Measurements from ENCODE around the gene NOL7. TPM values are rescaled to one million over a fixed set of nuclear protein-coding genes. Genes with fewer than 3 reads are reported as not detected.
A peak's percentile ranks its signal among the peaks of the same experiment; 100 is the strongest.

NOL7 gene
- total RNA-seq (2014; rRNA removed) (95.4 and 163 TPM in 2 replicates), Bru-seq, nascent RNA (percentile 94 among the genes with signal in this experiment), BruChase-seq, experiment 1, labeled RNA remaining after a 6-hour chase (percentile 90 among the genes with signal in this experiment), BruChase-seq, experiment 2, labeled RNA remaining after a 2-hour chase (percentile 89 among the genes with signal in this experiment)
- long read RNA-seq, transcript NOL7-202 (8 exons, 1,184 nt) = major isoform, 187 of 218 reads
- long read RNA-seq, transcript NOL7-203 (9 exons, 920 nt) = minor isoform, 6 of 218 reads
- long read RNA-seq, partial matches to known transcripts = 18 of 218 reads
- long read RNA-seq, other reads (novel, unspliced or antisense) = 3 of 218 reads

DNA sequence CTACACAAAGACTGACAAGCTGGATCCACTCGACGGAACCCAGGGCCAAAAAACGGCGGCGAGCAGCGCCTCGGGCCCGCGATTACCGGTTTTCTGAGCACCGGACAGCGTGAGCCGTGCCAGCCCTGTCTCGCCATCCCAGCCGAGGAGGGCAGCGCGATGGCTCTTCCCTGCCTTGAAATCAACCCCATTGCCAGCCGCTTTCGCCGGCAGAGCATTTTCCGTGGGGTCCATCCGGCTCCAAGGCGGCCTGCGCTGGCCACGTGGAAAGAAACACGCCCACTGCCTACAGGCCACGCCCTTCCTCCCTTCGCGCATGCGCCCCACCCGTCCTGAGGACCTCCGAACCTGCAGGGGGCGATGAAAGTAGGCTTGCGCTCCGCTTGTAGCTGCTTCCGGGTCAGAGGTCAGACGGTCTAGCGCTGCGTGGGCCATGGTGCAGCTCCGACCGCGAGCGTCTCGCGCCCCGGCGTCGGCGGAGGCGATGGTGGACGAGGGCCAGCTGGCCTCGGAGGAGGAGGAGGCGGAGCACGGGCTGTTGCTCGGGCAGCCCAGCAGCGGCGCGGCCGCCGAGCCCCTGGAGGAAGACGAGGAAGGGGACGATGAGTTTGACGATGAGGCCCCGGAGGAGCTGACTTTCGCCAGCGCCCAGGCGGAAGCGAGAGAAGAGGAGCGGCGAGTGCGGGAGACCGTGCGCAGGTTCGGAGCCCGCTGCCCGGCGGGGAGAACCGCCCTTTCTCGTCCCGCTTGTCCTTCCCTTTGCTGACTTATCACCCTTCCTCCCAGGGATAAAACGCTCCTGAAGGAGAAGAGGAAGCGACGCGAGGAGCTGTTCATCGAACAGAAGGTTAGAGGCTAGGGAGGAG, at the start of gene NOL7:
TSS of gene NOL7 (plus strand) at position 410 of the 866 bp plus-strand sequence. CDS start at position 434, 24 bp downstream.
- H3K27me3 ChIP-seq (ENCODE audit: low read length) = no peaks in the 10 kb centered on the region
- H3K4me3 ChIP-seq (ENCODE audit: low read length) = peak within 1 kb of the TSS; percentile 86
- peak within 1 kb of the TSS; percentile 89 for H3K9ac ChIP-seq (ENCODE audit: low read length)
- TF ChIP-seq EZH2 (IDR thresholded peaks at IDR 0.05; ENCODE audit: low read length, unreplicated experiment) (no peak), EZH2phosphoT487 (IDR thresholded peaks at IDR 0.05; ENCODE audit: borderline replicate concordance, low read length) (no peak)
- TF ChIP-seq, protein P1, sequence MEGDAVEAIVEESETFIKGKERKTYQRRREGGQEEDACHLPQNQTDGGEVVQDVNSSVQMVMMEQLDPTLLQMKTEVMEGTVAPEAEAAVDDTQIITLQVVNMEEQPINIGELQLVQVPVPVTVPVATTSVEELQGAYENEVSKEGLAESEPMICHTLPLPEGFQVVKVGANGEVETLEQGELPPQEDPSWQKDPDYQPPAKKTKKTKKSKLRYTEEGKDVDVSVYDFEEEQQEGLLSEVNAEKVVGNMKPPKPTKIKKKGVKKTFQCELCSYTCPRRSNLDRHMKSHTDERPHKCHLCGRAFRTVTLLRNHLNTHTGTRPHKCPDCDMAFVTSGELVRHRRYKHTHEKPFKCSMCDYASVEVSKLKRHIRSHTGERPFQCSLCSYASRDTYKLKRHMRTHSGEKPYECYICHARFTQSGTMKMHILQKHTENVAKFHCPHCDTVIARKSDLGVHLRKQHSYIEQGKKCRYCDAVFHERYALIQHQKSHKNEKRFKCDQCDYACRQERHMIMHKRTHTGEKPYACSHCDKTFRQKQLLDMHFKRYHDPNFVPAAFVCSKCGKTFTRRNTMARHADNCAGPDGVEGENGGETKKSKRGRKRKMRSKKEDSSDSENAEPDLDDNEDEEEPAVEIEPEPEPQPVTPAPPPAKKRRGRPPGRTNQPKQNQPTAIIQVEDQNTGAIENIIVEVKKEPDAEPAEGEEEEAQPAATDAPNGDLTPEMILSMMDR (conservative IDR thresholded peaks at IDR 0.05; ENCODE audit: low read depth, low read length) = peak; percentile 89
- no peaks in the 10 kb centered on the region for H3K9me2 ChIP-seq (replicated peaks; ENCODE audit: low read length)
- H2AFZ ChIP-seq (ENCODE audit: low read length) = peak within 1 kb of the TSS; percentile 73
- DNase-seq = peak; percentile 98
- no peaks in the 10 kb centered on the region for H3F3A ChIP-seq (ENCODE audit: low read length, unreplicated experiment)
- intact Hi-C loops (cut with micrococcal nuclease) = loop anchor here (1.0 to 5.0 kb wide), 5 partner anchors 40 to 288 kb away; partner anchors contain the start of gene TBC1D7
- H3K9me3 ChIP-seq (ENCODE audit: low read length) = no peaks in the 10 kb centered on the region
- H3K36me3 ChIP-seq (ENCODE audit: low read depth, low read length) = peaks cover 26% of the 10 kb centered on the region
- ChIA-PET CTCF (interaction anchor here (0.6 to 1.4 kb wide), 8 partner anchors 12 to 287 kb away, joined by 3 to 13 read pairs (median 4); partner anchors contain the start of genes RANBP9, SIRT5 and TBC1D7), POLR2A (ENCODE audit: unreplicated experiment) (interaction anchor here (0.5 to 1.3 kb wide), 5 partner anchors 41 to 309 kb away, joined by 3 to 8 read pairs (median 4); partner anchors contain the start of genes SIRT5 and TBC1D7)
- TSS peak; percentile 47 for BruUV-seq (replicated peaks)
- peaks cover 8% of the 10 kb centered on the region for H4K20me1 ChIP-seq (ENCODE audit: low read length)
- H3K27ac ChIP-seq (ENCODE audit: low read length) = peak within 1 kb of the TSS; percentile 62
- peaks cover 44% of the 10 kb centered on the region for H3K79me2 ChIP-seq (ENCODE audit: low read length)
- ATAC-seq = peak; percentile 87
- H3K4me1 ChIP-seq (ENCODE audit: insufficient read depth, low read length) = peaks cover 22% of the 10 kb centered on the region
- peak within 1 kb of the TSS; percentile 91 for H3K4me2 ChIP-seq (ENCODE audit: low read length)

DNA sequence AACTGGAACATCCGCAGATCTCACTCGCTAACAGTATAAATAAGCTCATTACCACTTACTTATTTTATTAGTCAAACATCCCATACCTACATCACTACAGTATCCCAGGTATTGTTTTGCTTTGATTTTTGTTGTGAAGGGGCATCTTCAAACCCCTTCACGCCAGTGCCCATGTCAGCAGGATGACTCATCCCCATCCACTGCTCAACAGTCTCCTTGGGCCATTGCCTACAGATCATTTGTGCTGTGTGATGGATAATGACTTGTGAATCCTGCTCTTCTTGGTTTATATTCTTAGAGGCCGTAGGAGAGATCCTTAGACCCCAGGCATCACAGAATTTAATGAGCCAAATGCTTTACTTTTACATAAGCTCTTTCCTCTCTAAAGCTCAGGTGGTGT, 49.2 kb upstream of the NOL7 start:
- CTCF ChIA-PET = no interaction called here
- intact Hi-C loops (cut with micrococcal nuclease) = no loop called here

More for the DNA sequence above, 49.2 kb upstream of the NOL7 start:
- no peaks in the 10 kb centered on the region for H3K4me1 ChIP-seq (ENCODE audit: insufficient read depth, low read length)
- H3K9me2 ChIP-seq (replicated peaks; ENCODE audit: low read length) = no peaks in the 10 kb centered on the region
- H3K27me3 ChIP-seq (ENCODE audit: low read length) = no peaks in the 10 kb centered on the region
- no peaks in the 10 kb centered on the region for H3K79me2 ChIP-seq (ENCODE audit: low read length)
- DNase-seq (no peak), ATAC-seq (no peak)
- H3K4me3 ChIP-seq (ENCODE audit: low read length) = no peak overlapping the region
- H3K9ac ChIP-seq (ENCODE audit: low read length) = no peak overlapping the region
- no TSS peak for BruUV-seq (replicated peaks)
- POLR2A ChIA-PET (ENCODE audit: unreplicated experiment) = no interaction called here
- TF ChIP-seq EZH2phosphoT487 (IDR thresholded peaks at IDR 0.05; ENCODE audit: borderline replicate concordance, low read length) (no peak), EZH2 (IDR thresholded peaks at IDR 0.05; ENCODE audit: low read length, unreplicated experiment) (no peak)
- TF ChIP-seq, protein P1 (conservative IDR thresholded peaks at IDR 0.05; ENCODE audit: low read depth, low read length) = no peak
- H3F3A ChIP-seq (ENCODE audit: low read length, unreplicated experiment) = no peaks in the 10 kb centered on the region
- H4K20me1 ChIP-seq (ENCODE audit: low read length) = no peaks in the 10 kb centered on the region
- H2AFZ ChIP-seq (ENCODE audit: low read length) = no peak overlapping the region
- H3K36me3 ChIP-seq (ENCODE audit: low read depth, low read length) = no peaks in the 10 kb centered on the region
- H3K4me2 ChIP-seq (ENCODE audit: low read length) = no peak overlapping the region
- H3K9me3 ChIP-seq (ENCODE audit: low read length) = no peaks in the 10 kb centered on the region
- H3K27ac ChIP-seq (ENCODE audit: low read length) = no peak overlapping the region

Data from PC-3 (cell line).